Measurements from ENCODE around the gene IL17A.
"Not testable (repeated sequence)": the region's sequence is repeated elsewhere in the genome, so short reads cannot be mapped to it uniquely, and the experiment has no call there.

The IL17A gene

GRCh38 chr6:52191824-52192223 is 5.6 kb downstream of the IL17A start:
- Histone ChIP-seq H2BK120ac (ENCODE audit: low read depth, low read length) (no peak overlapping the region), H3K36me3 (ENCODE audit: control insufficient read depth in 1 of 2, insufficient read depth in 2 of 2, low read depth in 1 of 2, low read length in 2 of 2) (no peaks in the 10 kb centered on the region), H3K14ac (ENCODE audit: low read length in 2 of 2) (no peak overlapping the region), H2AK5ac (ENCODE audit: low read length, severe bottlenecking) (no peak overlapping the region), H3K27ac (ENCODE audit: low read length, poor library complexity, severe bottlenecking) (no peak overlapping the region), H2BK5ac (ENCODE audit: low read depth, low read length, poor library complexity, severe bottlenecking) (no peak overlapping the region), H2BK12ac (ENCODE audit: low read length in 2 of 2) (no peak overlapping the region), H3K79me1 (replicated peaks; ENCODE audit: low read length, poor library complexity, severe bottlenecking) (no peaks in the 10 kb centered on the region), H2AFZ (ENCODE audit: low read depth, low read length) (no peak overlapping the region), H2BK15ac (ENCODE audit: low read depth, poor library complexity, severe bottlenecking) (no peak overlapping the region), H3K4me3 (ENCODE audit: insufficient read depth in 1 of 2, low read depth in 1 of 2, low read length in 2 of 2) (no peak overlapping the region), H3K23ac (ENCODE audit: low read length in 2 of 2) (no peak overlapping the region), H4K91ac (ENCODE audit: low read length) (no peak overlapping the region), H3K18ac (ENCODE audit: low read depth in 1 of 2, low read length in 2 of 2) (no peak overlapping the region), H3K9me3 (ENCODE audit: control insufficient read depth, low read length) (no peaks in the 10 kb centered on the region), H3K9ac (ENCODE audit: low read length) (no peak overlapping the region), H3K27me3 (ENCODE audit: control insufficient read depth in 1 of 2, insufficient read depth in 1 of 2, low read length in 2 of 2) (peaks cover 3 to 11% of the 10 kb centered on the region in 2 experiments), H4K8ac (ENCODE audit: low read length) (no peak overlapping the region), H3K4me2 (ENCODE audit: low read length, poor library complexity, severe bottlenecking) (no peak overlapping the region), H3K4me1 (ENCODE audit: control insufficient read depth, insufficient read depth, low read depth, low read length) (no peaks in the 10 kb centered on the region), H3K4ac (ENCODE audit: low read depth in 1 of 2, low read length in 2 of 2) (no peak overlapping the region)
- 56% methylated on average over 3 of the region's 3 CpGs for WGBS
- no peak for DNase-seq

- peaks cover 0 to under 1% of the 10 kb centered on the region in 2 experiments for H3K27me3 ChIP-seq (ENCODE audit: control insufficient read depth in 1 of 2, insufficient read depth in 1 of 2, low read length in 2 of 2)
- no peaks in the 10 kb centered on the region for H3K4me1 ChIP-seq (ENCODE audit: control insufficient read depth, insufficient read depth, low read depth, low read length)
- H2BK5ac ChIP-seq (ENCODE audit: low read depth, low read length, poor library complexity, severe bottlenecking), result no peak overlapping the region
- no peak overlapping the region for H3K27ac ChIP-seq (ENCODE audit: low read length, poor library complexity, severe bottlenecking)
- H3K4me3 ChIP-seq (ENCODE audit: insufficient read depth in 1 of 2, low read depth in 1 of 2, low read length in 2 of 2), result no peak overlapping the region
- H3K4ac ChIP-seq (ENCODE audit: low read depth in 1 of 2, low read length in 2 of 2), result no peak overlapping the region
- no peak overlapping the region for H3K9ac ChIP-seq (ENCODE audit: low read length)
- no peak overlapping the region for H3K14ac ChIP-seq (ENCODE audit: low read length in 2 of 2)
- no peak overlapping the region for H3K18ac ChIP-seq (ENCODE audit: low read depth in 1 of 2, low read length in 2 of 2)
- no peak overlapping the region for H2BK12ac ChIP-seq (ENCODE audit: low read length in 2 of 2)
- H4K91ac ChIP-seq (ENCODE audit: low read length), result no peak overlapping the region
- H3K23ac ChIP-seq (ENCODE audit: low read length in 2 of 2), result no peak overlapping the region
- no peak overlapping the region for H3K4me2 ChIP-seq (ENCODE audit: low read length, poor library complexity, severe bottlenecking)
- no peak overlapping the region for H2AFZ ChIP-seq (ENCODE audit: low read depth, low read length)
- DNase-seq, result no peak
- 0% methylated on average over 1 of the region's 2 CpGs for WGBS
- H3K79me1 ChIP-seq (replicated peaks; ENCODE audit: low read length, poor library complexity, severe bottlenecking), result no peaks in the 10 kb centered on the region
- no peak overlapping the region for H2AK5ac ChIP-seq (ENCODE audit: low read length, severe bottlenecking)
- no peak overlapping the region for H4K8ac ChIP-seq (ENCODE audit: low read length)
- peaks cover 4% of the 10 kb centered on the region for H3K9me3 ChIP-seq (ENCODE audit: control insufficient read depth, low read length)
- H2BK15ac ChIP-seq (ENCODE audit: low read depth, poor library complexity, severe bottlenecking), result no peak overlapping the region
- H3K36me3 ChIP-seq (ENCODE audit: control insufficient read depth in 1 of 2, insufficient read depth in 2 of 2, low read depth in 1 of 2, low read length in 2 of 2), result no peaks in the 10 kb centered on the region
- no peak overlapping the region for H2BK120ac ChIP-seq (ENCODE audit: low read depth, low read length)
These were observed 9.7 kb downstream of the IL17A start for GRCh38 chr6:52195886-52196285.

- peaks cover 11% of the 10 kb centered on the region for H3K9me3 ChIP-seq (ENCODE audit: control insufficient read depth, low read length)
- not testable (repeated sequence) for H3K9ac ChIP-seq (ENCODE audit: low read length); H3K4me3 ChIP-seq (ENCODE audit: insufficient read depth in 1 of 2, low read depth in 1 of 2, low read length in 2 of 2); H2BK120ac ChIP-seq (ENCODE audit: low read depth, low read length); H2BK5ac ChIP-seq (ENCODE audit: low read depth, low read length, poor library complexity, severe bottlenecking); DNase-seq; H3K27ac ChIP-seq (ENCODE audit: low read length, poor library complexity, severe bottlenecking); H3K36me3 ChIP-seq (ENCODE audit: control insufficient read depth in 1 of 2, insufficient read depth in 2 of 2, low read depth in 1 of 2, low read length in 2 of 2); H2AFZ ChIP-seq (ENCODE audit: low read depth, low read length); H3K14ac ChIP-seq (ENCODE audit: low read length in 2 of 2); H3K4me1 ChIP-seq (ENCODE audit: control insufficient read depth, insufficient read depth, low read depth, low read length); H3K79me1 ChIP-seq (replicated peaks; ENCODE audit: low read length, poor library complexity, severe bottlenecking); H3K18ac ChIP-seq (ENCODE audit: low read depth in 1 of 2, low read length in 2 of 2); H3K4ac ChIP-seq (ENCODE audit: low read depth in 1 of 2, low read length in 2 of 2); H2AK5ac ChIP-seq (ENCODE audit: low read length, severe bottlenecking); H3K27me3 ChIP-seq (ENCODE audit: control insufficient read depth in 1 of 2, insufficient read depth in 1 of 2, low read length in 2 of 2); H2BK12ac ChIP-seq (ENCODE audit: low read length in 2 of 2); H3K23ac ChIP-seq (ENCODE audit: low read length in 2 of 2); H2BK15ac ChIP-seq (ENCODE audit: low read depth, poor library complexity, severe bottlenecking); H3K4me2 ChIP-seq (ENCODE audit: low read length, poor library complexity, severe bottlenecking); H4K91ac ChIP-seq (ENCODE audit: low read length); H4K8ac ChIP-seq (ENCODE audit: low read length)
- 38% methylated on average over 4 of the region's 5 CpGs for WGBS
These were observed 13.9 kb downstream of the IL17A start for GRCh38 chr6:52200088-52200487.

GRCh38 chr6:52201046-52201445 is 14.9 kb downstream of the IL17A start:
- Histone ChIP-seq H3K23ac (ENCODE audit: low read length in 2 of 2) (no peak overlapping the region), H2AFZ (ENCODE audit: low read depth, low read length) (no peak overlapping the region)

More at GRCh38 chr6:52201046-52201445, 14.9 kb downstream of the IL17A start:
- Histone ChIP-seq H3K4me1 (ENCODE audit: control insufficient read depth, insufficient read depth, low read depth, low read length) (no peaks in the 10 kb centered on the region), H3K14ac (ENCODE audit: low read length in 2 of 2) (no peak overlapping the region), H3K36me3 (ENCODE audit: control insufficient read depth in 1 of 2, insufficient read depth in 2 of 2, low read depth in 1 of 2, low read length in 2 of 2) (no peaks in the 10 kb centered on the region), H2AK5ac (ENCODE audit: low read length, severe bottlenecking) (no peak overlapping the region), H3K18ac (ENCODE audit: low read depth in 1 of 2, low read length in 2 of 2) (no peak overlapping the region), H3K79me1 (replicated peaks; ENCODE audit: low read length, poor library complexity, severe bottlenecking) (no peaks in the 10 kb centered on the region), H3K4ac (ENCODE audit: low read depth in 1 of 2, low read length in 2 of 2) (no peak overlapping the region), H2BK5ac (ENCODE audit: low read depth, low read length, poor library complexity, severe bottlenecking) (no peak overlapping the region), H3K27ac (ENCODE audit: low read length, poor library complexity, severe bottlenecking) (no peak overlapping the region), H3K9me3 (ENCODE audit: control insufficient read depth, low read length) (peaks cover 11% of the 10 kb centered on the region), H2BK120ac (ENCODE audit: low read depth, low read length) (no peak overlapping the region), H3K27me3 (ENCODE audit: control insufficient read depth in 1 of 2, insufficient read depth in 1 of 2, low read length in 2 of 2) (no peaks in the 10 kb centered on the region), H4K8ac (ENCODE audit: low read length) (no peak overlapping the region), H3K4me2 (ENCODE audit: low read length, poor library complexity, severe bottlenecking) (no peak overlapping the region), H2BK15ac (ENCODE audit: low read depth, poor library complexity, severe bottlenecking) (no peak overlapping the region), H3K9ac (ENCODE audit: low read length) (no peak overlapping the region), H2BK12ac (ENCODE audit: low read length in 2 of 2) (no peak overlapping the region), H3K4me3 (ENCODE audit: insufficient read depth in 1 of 2, low read depth in 1 of 2, low read length in 2 of 2) (no peak overlapping the region), H4K91ac (ENCODE audit: low read length) (no peak overlapping the region)
- no CpG with 5 or more reads among the region's 1 CpG for WGBS
- DNase-seq, result no peak

All from mesenchymal stem cell (in vitro differentiated cells and primary cell).